HFFc6 (cell line): ENCODE data around the gene AARS2. TPM values are rescaled to one million over a fixed set of nuclear protein-coding genes. Genes with fewer than 3 reads are reported as not detected.
"Not testable (repeated sequence)": the region's sequence is repeated elsewhere in the genome, so short reads cannot be mapped to it uniquely, and the experiment has no call there.

ENCODE experiments used
- DNase-seq: peaks from one replicate; pipeline ENCODE4 v3.0.0-alpha.2; 2018
- H3K27ac Mint-ChIP-seq: 2 replicates; pipeline ENCODE4 v1.8.0; 2020; ENCODE audit warnings: mild to moderate bottlenecking, mixed read lengths
- H3K27me3 Mint-ChIP-seq: 2 replicates; pipeline ENCODE4 v1.8.0; 2021; ENCODE audit warnings: mild to moderate bottlenecking, moderate library complexity, mixed read lengths; ENCODE audit not compliant: insufficient read depth
- H3K36me3 Mint-ChIP-seq: 2 replicates; pipeline ENCODE4 v1.8.0; 2021; ENCODE audit warnings: low read depth, mixed read lengths
- H3K4me1 Mint-ChIP-seq: 2 replicates; pipeline ENCODE4 v1.8.0; 2020; ENCODE audit warnings: low read depth, mixed read lengths
- H3K4me3 Mint-ChIP-seq: 2 replicates; pipeline ENCODE4 v1.8.0; 2020; ENCODE audit warnings: mild to moderate bottlenecking, moderate library complexity, mixed read lengths
- H3K9me3 Mint-ChIP-seq: 2 replicates; pipeline ENCODE4 v1.8.0; 2020; ENCODE audit warnings: mild to moderate bottlenecking, mixed read lengths
- total RNA-seq, 6 experiments: library from RNA; stranded (reverse); fragmentation: NEBNext Ultra II Directional; extraction: Animal tissue kit (Norgen Biotek cat#: 25700); gene quantifications; 2 replicates in 1 of 6; 3 replicates in 5 of 6; pipeline ENCODE4 v1.2.3, GENCODE V29; 2021
- TF ChIP-seq, protein P1 (sequence below): fragments of 200-600 bp; sonication (generic); IDR thresholded peaks from 2 replicates; pipeline ENCODE4 v1.5.0; 2021; ENCODE audit warnings: antibody characterized with exemption, mild to moderate bottlenecking

Gene AARS2
- total RNA-seq, 6 experiments from 2014 or later: 8.8 to 11.5 (median 10.7) TPM

DNA sequence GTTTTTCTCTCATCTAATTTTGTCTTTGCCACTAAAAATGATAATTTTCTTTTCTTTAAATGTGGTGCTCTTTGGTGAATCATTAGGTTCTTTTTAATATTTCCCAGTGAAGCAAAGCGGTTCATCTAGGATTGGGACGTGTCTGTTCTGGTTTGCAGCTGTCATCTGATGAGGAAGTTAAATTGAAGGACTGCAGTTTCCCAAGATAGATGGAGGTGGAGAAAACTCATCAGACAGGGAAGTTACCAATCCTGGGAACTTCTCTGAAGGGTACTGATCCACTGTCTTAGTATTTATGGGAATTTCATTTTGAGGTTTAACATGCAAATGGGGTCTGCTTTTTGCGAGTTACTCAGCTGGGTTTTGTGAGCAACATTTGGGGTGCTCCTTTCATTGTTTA, 2.4 kb upstream of the AARS2 start:
- H3K27me3 Mint-ChIP-seq: peaks cover 21% of the 10 kb centered on the region
- DNase-seq: no peak
- no peak overlapping the region for H3K27ac Mint-ChIP-seq
- TF ChIP-seq, protein P1, sequence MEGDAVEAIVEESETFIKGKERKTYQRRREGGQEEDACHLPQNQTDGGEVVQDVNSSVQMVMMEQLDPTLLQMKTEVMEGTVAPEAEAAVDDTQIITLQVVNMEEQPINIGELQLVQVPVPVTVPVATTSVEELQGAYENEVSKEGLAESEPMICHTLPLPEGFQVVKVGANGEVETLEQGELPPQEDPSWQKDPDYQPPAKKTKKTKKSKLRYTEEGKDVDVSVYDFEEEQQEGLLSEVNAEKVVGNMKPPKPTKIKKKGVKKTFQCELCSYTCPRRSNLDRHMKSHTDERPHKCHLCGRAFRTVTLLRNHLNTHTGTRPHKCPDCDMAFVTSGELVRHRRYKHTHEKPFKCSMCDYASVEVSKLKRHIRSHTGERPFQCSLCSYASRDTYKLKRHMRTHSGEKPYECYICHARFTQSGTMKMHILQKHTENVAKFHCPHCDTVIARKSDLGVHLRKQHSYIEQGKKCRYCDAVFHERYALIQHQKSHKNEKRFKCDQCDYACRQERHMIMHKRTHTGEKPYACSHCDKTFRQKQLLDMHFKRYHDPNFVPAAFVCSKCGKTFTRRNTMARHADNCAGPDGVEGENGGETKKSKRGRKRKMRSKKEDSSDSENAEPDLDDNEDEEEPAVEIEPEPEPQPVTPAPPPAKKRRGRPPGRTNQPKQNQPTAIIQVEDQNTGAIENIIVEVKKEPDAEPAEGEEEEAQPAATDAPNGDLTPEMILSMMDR: no peak
- H3K36me3 Mint-ChIP-seq: no peaks in the 10 kb centered on the region
- H3K9me3 Mint-ChIP-seq: no peaks in the 10 kb centered on the region
- H3K4me1 Mint-ChIP-seq: peaks cover 11% of the 10 kb centered on the region
- no peak overlapping the region for H3K4me3 Mint-ChIP-seq

- H3K9me3 Mint-ChIP-seq, DNase-seq, H3K27ac Mint-ChIP-seq, H3K36me3 Mint-ChIP-seq, H3K4me3 Mint-ChIP-seq: not testable (repeated sequence)
- H3K4me1 Mint-ChIP-seq: peaks cover 17% of the 10 kb centered on the region
- H3K27me3 Mint-ChIP-seq: peaks cover 12% of the 10 kb centered on the region
Measured at GRCh38 chr6:44314657-44315056, 1.5 kb upstream of the AARS2 start.

- no peak for DNase-seq
- Mint-ChIP-seq H3K9me3 (no peaks in the 10 kb centered on the region), H3K27ac (no peak overlapping the region; the same call in 1 of the 2 replicates), H3K4me1 (peaks cover 27% of the 10 kb centered on the region), H3K27me3 (peaks cover 6% of the 10 kb centered on the region), H3K4me3 (peak overlapping the region; percentile 98), H3K36me3 (peaks cover 18% of the 10 kb centered on the region; the same call in 1 of the 2 replicates)
- TF ChIP-seq, protein P1: no peak
Measured at GRCh38 chr6:44311767-44312166, 1.4 kb downstream of the AARS2 start.

GRCh38 chr6:44311304-44311703, 1.8 kb downstream of the AARS2 start:
- Mint-ChIP-seq H3K4me3 (peak overlapping the region; percentile 98), H3K36me3 (peaks cover 18% of the 10 kb centered on the region; the same call in 1 of the 2 replicates), H3K9me3 (no peaks in the 10 kb centered on the region), H3K27me3 (peaks cover 6% of the 10 kb centered on the region), H3K4me1 (peaks cover 27% of the 10 kb centered on the region), H3K27ac (no peak overlapping the region)
- DNase-seq: no peak
- TF ChIP-seq, protein P1: no peak

- H3K27ac Mint-ChIP-seq: no peak overlapping the region
- DNase-seq: no peak
- H3K4me1 Mint-ChIP-seq: peaks cover 27% of the 10 kb centered on the region
- no peaks in the 10 kb centered on the region for H3K27me3 Mint-ChIP-seq
- TF ChIP-seq, protein P1: no peak
- H3K36me3 Mint-ChIP-seq: peaks cover 18% of the 10 kb centered on the region; the same call in 1 of the 2 replicates
- H3K9me3 Mint-ChIP-seq: no peaks in the 10 kb centered on the region
- H3K4me3 Mint-ChIP-seq: no peak overlapping the region
Measured at GRCh38 chr6:44310241-44310640, 2.9 kb downstream of the AARS2 start.

GRCh38 chr6:44309631-44310030, 3.5 kb downstream of the AARS2 start:
- TF ChIP-seq, protein P1: no peak
- peaks cover 27% of the 10 kb centered on the region for H3K4me1 Mint-ChIP-seq
- no peak for DNase-seq
- H3K4me3 Mint-ChIP-seq: no peak overlapping the region
- no peaks in the 10 kb centered on the region for H3K27me3 Mint-ChIP-seq
- H3K9me3 Mint-ChIP-seq: no peaks in the 10 kb centered on the region
- H3K27ac Mint-ChIP-seq: no peak overlapping the region; the same call in 1 of the 2 replicates
- H3K36me3 Mint-ChIP-seq: peaks cover 18% of the 10 kb centered on the region; the same call in 1 of the 2 replicates
